ENCODE data around the gene MCM3. TPM values are rescaled to one million over a fixed set of nuclear protein-coding genes. Genes with fewer than 3 reads are reported as not detected.
A peak's percentile ranks its signal among the peaks of the same experiment; 100 is the strongest.

Gene MCM3
- total and polyA plus RNA-seq, 3 experiments from 2014 or later, result 59.0 to 263 (median 262) TPM

- CTCF ChIA-PET, result interaction anchor here (0.7 to 1.2 kb wide), 3 partner anchors 12 to 62 kb away, joined by 3 read pairs; no protein-coding TSS in a partner anchor
- POLR2A ChIA-PET, result interaction anchor here (0.6 kb wide), 1 partner anchor 31 kb away, joined by 3 read pairs; no protein-coding TSS in a partner anchor
Observed at GRCh38 chr6:52325695-52326471, 41.3 kb upstream of the MCM3 start.

GRCh38 chr6:52324189-52324588 is 39.6 kb upstream of the MCM3 start:
- Mint-ChIP-seq H3K4me1 (peaks cover 0 to 3% (median 0%) of the 10 kb centered on the region in 3 donors), H3K36me3 (no peaks in the 10 kb centered on the region), H3K4me3 (no peak overlapping the region), H3K9me3 (no peaks in the 10 kb centered on the region), H3K27ac (no peak overlapping the region), H3K27me3 (peaks cover 0 to 4% of the 10 kb centered on the region in 2 donors)
- ChIA-PET POLR2A (no interaction called here), CTCF (no interaction called here)
- Histone ChIP-seq H3K4me1 (ENCODE audit: insufficient read depth, low read length) (no peaks in the 10 kb centered on the region), H3K4me3 (ENCODE audit: low read length) (no peak overlapping the region), H3K27me3 (ENCODE audit: insufficient read depth, low read length, poor library complexity, severe bottlenecking) (no peaks in the 10 kb centered on the region), H3K36me3 (ENCODE audit: insufficient read depth, low read length) (no peaks in the 10 kb centered on the region), H3K9me3 (ENCODE audit: low read length) (no peaks in the 10 kb centered on the region), H3K27ac (ENCODE audit: low read depth, low read length) (no peak overlapping the region)
- DNase-seq, result no peak

More at GRCh38 chr6:52325695-52326471, 41.3 kb upstream of the MCM3 start:
- peak overlapping the region; percentile 29 for H3K27ac ChIP-seq (ENCODE audit: low read depth, low read length)
- Mint-ChIP-seq H3K27ac (peak overlapping the region in 1 of 8 donors; percentile 64), H3K4me1 (peaks cover 0 to 2% (median 0%) of the 10 kb centered on the region in 3 donors), H3K27me3 (peaks cover 0 to 4% of the 10 kb centered on the region in 2 donors), H3K4me3 (no peak overlapping the region), H3K36me3 (no peaks in the 10 kb centered on the region), H3K9me3 (no peaks in the 10 kb centered on the region)
- no peaks in the 10 kb centered on the region for H3K27me3 ChIP-seq (ENCODE audit: insufficient read depth, low read length, poor library complexity, severe bottlenecking)
- DNase-seq, result no peak
- no peaks in the 10 kb centered on the region for H3K4me1 ChIP-seq (ENCODE audit: insufficient read depth, low read length)
- H3K9me3 ChIP-seq (ENCODE audit: low read length), result no peaks in the 10 kb centered on the region
- no peaks in the 10 kb centered on the region for H3K36me3 ChIP-seq (ENCODE audit: insufficient read depth, low read length)
- H3K4me3 ChIP-seq (ENCODE audit: low read length), result no peak overlapping the region

- no peak for DNase-seq
- Histone ChIP-seq H3K27ac (ENCODE audit: low read depth, low read length) (no peak overlapping the region), H3K27me3 (ENCODE audit: insufficient read depth, low read length, poor library complexity, severe bottlenecking) (no peaks in the 10 kb centered on the region), H3K9me3 (ENCODE audit: low read length) (no peaks in the 10 kb centered on the region), H3K36me3 (ENCODE audit: insufficient read depth, low read length) (no peaks in the 10 kb centered on the region), H3K4me1 (ENCODE audit: insufficient read depth, low read length) (peaks cover 13% of the 10 kb centered on the region), H3K4me3 (ENCODE audit: low read length) (no peak overlapping the region)
- ChIA-PET POLR2A (no interaction called here), CTCF (no interaction called here)
- Mint-ChIP-seq H3K9me3 (no peaks in the 10 kb centered on the region), H3K36me3 (no peaks in the 10 kb centered on the region), H3K4me3 (no peak overlapping the region), H3K27me3 (no peaks in the 10 kb centered on the region), H3K4me1 (peaks cover 8 to 17% (median 10%) of the 10 kb centered on the region in 3 donors), H3K27ac (peak overlapping the region in 2 of 8 donors; percentile 67 to 74)
Observed at GRCh38 chr6:52317841-52318581, 33.5 kb upstream of the MCM3 start.

- Histone ChIP-seq H3K9me3 (ENCODE audit: low read length) (no peaks in the 10 kb centered on the region), H3K4me3 (ENCODE audit: low read length) (no peak overlapping the region), H3K4me1 (ENCODE audit: insufficient read depth, low read length) (peaks cover 13% of the 10 kb centered on the region), H3K27me3 (ENCODE audit: insufficient read depth, low read length, poor library complexity, severe bottlenecking) (no peaks in the 10 kb centered on the region), H3K36me3 (ENCODE audit: insufficient read depth, low read length) (no peaks in the 10 kb centered on the region), H3K27ac (ENCODE audit: low read depth, low read length) (no peak overlapping the region)
- CTCF ChIA-PET, result no interaction called here
- no peak for DNase-seq
- H3K27me3 Mint-ChIP-seq, result no peaks in the 10 kb centered on the region
- POLR2A ChIA-PET, result no interaction called here
- no peaks in the 10 kb centered on the region for H3K36me3 Mint-ChIP-seq
- H3K9me3 Mint-ChIP-seq, result no peaks in the 10 kb centered on the region
- peaks cover 8 to 21% (median 10%) of the 10 kb centered on the region in 3 donors for H3K4me1 Mint-ChIP-seq
- H3K27ac Mint-ChIP-seq, result no peak overlapping the region
- no peak overlapping the region for H3K4me3 Mint-ChIP-seq
Observed at GRCh38 chr6:52317211-52317610, 32.7 kb upstream of the MCM3 start.

- Histone ChIP-seq H3K36me3 (ENCODE audit: insufficient read depth, low read length) (no peaks in the 10 kb centered on the region), H3K4me1 (ENCODE audit: insufficient read depth, low read length) (peaks cover 26% of the 10 kb centered on the region), H3K27me3 (ENCODE audit: insufficient read depth, low read length, poor library complexity, severe bottlenecking) (no peaks in the 10 kb centered on the region), H3K9me3 (ENCODE audit: low read length) (no peaks in the 10 kb centered on the region), H3K27ac (ENCODE audit: low read depth, low read length) (no peak overlapping the region), H3K4me3 (ENCODE audit: low read length) (no peak overlapping the region)
- no peaks in the 10 kb centered on the region for H3K36me3 Mint-ChIP-seq
- peaks cover 13 to 31% (median 15%) of the 10 kb centered on the region in 3 donors for H3K4me1 Mint-ChIP-seq
- DNase-seq, result no peak
- H3K27me3 Mint-ChIP-seq, result no peaks in the 10 kb centered on the region
- H3K27ac Mint-ChIP-seq, result peak overlapping the region in 2 of 8 donors; percentile 14 to 85
- no peaks in the 10 kb centered on the region for H3K9me3 Mint-ChIP-seq
- H3K4me3 Mint-ChIP-seq, result no peak overlapping the region
- ChIA-PET CTCF (no interaction called here), POLR2A (interaction anchor here (0.7 kb wide), 1 partner anchor 93 kb away, joined by 3 read pairs; no protein-coding TSS in a partner anchor)
Observed at GRCh38 chr6:52314752-52315151, 30.2 kb upstream of the MCM3 start.

- no peaks in the 10 kb centered on the region for H3K36me3 ChIP-seq (ENCODE audit: insufficient read depth, low read length)
- no peak overlapping the region for H3K4me3 Mint-ChIP-seq
- no peak overlapping the region for H3K27ac ChIP-seq (ENCODE audit: low read depth, low read length)
- H3K27ac Mint-ChIP-seq, result peak overlapping the region in 1 of 8 donors; percentile 37
- no peaks in the 10 kb centered on the region for H3K9me3 Mint-ChIP-seq
- peaks cover 0 to 3% (median 0%) of the 10 kb centered on the region in 3 donors for H3K36me3 Mint-ChIP-seq
- CTCF ChIA-PET, result interaction anchor here (1.2 kb wide), 1 partner anchor 27 kb away, joined by 4 read pairs; no protein-coding TSS in a partner anchor
- H3K4me1 ChIP-seq (ENCODE audit: insufficient read depth, low read length), result peaks cover 38% of the 10 kb centered on the region
- POLR2A ChIA-PET, result no interaction called here
- H3K9me3 ChIP-seq (ENCODE audit: low read length), result no peaks in the 10 kb centered on the region
- DNase-seq, result no peak
- H3K27me3 ChIP-seq (ENCODE audit: insufficient read depth, low read length, poor library complexity, severe bottlenecking), result no peaks in the 10 kb centered on the region
- no peak overlapping the region for H3K4me3 ChIP-seq (ENCODE audit: low read length)
- peaks cover 23 to 37% (median 26%) of the 10 kb centered on the region in 3 donors for H3K4me1 Mint-ChIP-seq
- no peaks in the 10 kb centered on the region for H3K27me3 Mint-ChIP-seq
Observed at GRCh38 chr6:52312461-52312860, 27.9 kb upstream of the MCM3 start.

- Histone ChIP-seq H3K27me3 (ENCODE audit: insufficient read depth, low read length, poor library complexity, severe bottlenecking) (no peaks in the 10 kb centered on the region), H3K9me3 (ENCODE audit: low read length) (no peaks in the 10 kb centered on the region), H3K4me1 (ENCODE audit: insufficient read depth, low read length) (peaks cover 52% of the 10 kb centered on the region), H3K36me3 (ENCODE audit: insufficient read depth, low read length) (no peaks in the 10 kb centered on the region), H3K4me3 (ENCODE audit: low read length) (no peak overlapping the region), H3K27ac (ENCODE audit: low read depth, low read length) (no peak overlapping the region)
- Mint-ChIP-seq H3K4me1 (peaks cover 33 to 49% (median 37%) of the 10 kb centered on the region in 3 donors), H3K4me3 (no peak overlapping the region), H3K36me3 (peaks cover 0 to 3% (median 0%) of the 10 kb centered on the region in 3 donors), H3K27me3 (no peaks in the 10 kb centered on the region), H3K27ac (peak overlapping the region in 1 of 8 donors; percentile 11), H3K9me3 (no peaks in the 10 kb centered on the region)
- CTCF ChIA-PET, result interaction anchor here (0.8 to 1.9 kb wide), 3 partner anchors 30 to 89 kb away, joined by 3 to 4 read pairs (median 3); partner anchors contain the start of gene PAQR8
- POLR2A ChIA-PET, result interaction anchor here (0.6 kb wide), 1 partner anchor 14 kb away, joined by 3 read pairs; no protein-coding TSS in a partner anchor
- DNase-seq, result no peak
Observed at GRCh38 chr6:52310932-52311331, 26.4 kb upstream of the MCM3 start.

Measured in CD8-positive, alpha-beta memory T cell (primary cell).